GM06990 (cell line): ENCODE results near the gene HDAC4.

Source experiments
- DNase-seq: peaks from one replicate; pipeline ENCODE4 v3.0.0-alpha.2; 2011; ENCODE audit not compliant: insufficient read length; ENCODE audit errors: extremely low read depth
- H3K27me3 ChIP-seq: replicated peaks from 2 replicates; pipeline ENCODE4 v1.6.0; 2011; ENCODE audit warnings: low read length; ENCODE audit not compliant: control insufficient read depth, insufficient read depth
- H3K36me3 ChIP-seq: 2 replicates; pipeline ENCODE4 v1.5.1; 2011; ENCODE audit warnings: low read length; ENCODE audit not compliant: control insufficient read depth, insufficient read depth
- H3K4me3 ChIP-seq: replicated peaks from 2 replicates; pipeline ENCODE4 v1.5.1; 2011; ENCODE audit warnings: low read depth, mild to moderate bottlenecking, control low read depth, low read length
- CTCF ChIP-seq: IDR thresholded peaks from 2 replicates; pipeline ENCODE4 v1.5.1; 2011; ENCODE audit warnings: low read length, control low read depth, mild to moderate bottlenecking, inconsistent platforms; ENCODE audit not compliant: insufficient read depth, poor library complexity, severe bottlenecking

The HDAC4 gene

GRCh38 chr2:239096676-239097427, 304.0 kb downstream of the HDAC4 start:
- Histone ChIP-seq H3K36me3 (no peaks in the 10 kb centered on the region), H3K4me3 (no peak overlapping the region), H3K27me3 (no peaks in the 10 kb centered on the region)
- no peak for TF ChIP-seq CTCF
- no peak for DNase-seq

GRCh38 chr2:239095460-239096081, 305.2 kb downstream of the HDAC4 start:
- TF ChIP-seq CTCF: no peak
- no peak for DNase-seq
- Histone ChIP-seq H3K4me3 (no peak overlapping the region), H3K36me3 (no peaks in the 10 kb centered on the region), H3K27me3 (no peaks in the 10 kb centered on the region)

GRCh38 chr2:239094867-239095266, 306.0 kb downstream of the HDAC4 start:
- Histone ChIP-seq H3K27me3 (no peaks in the 10 kb centered on the region), H3K4me3 (no peak overlapping the region), H3K36me3 (no peaks in the 10 kb centered on the region)
- no peak for TF ChIP-seq CTCF
- DNase-seq: no peak

DNA sequence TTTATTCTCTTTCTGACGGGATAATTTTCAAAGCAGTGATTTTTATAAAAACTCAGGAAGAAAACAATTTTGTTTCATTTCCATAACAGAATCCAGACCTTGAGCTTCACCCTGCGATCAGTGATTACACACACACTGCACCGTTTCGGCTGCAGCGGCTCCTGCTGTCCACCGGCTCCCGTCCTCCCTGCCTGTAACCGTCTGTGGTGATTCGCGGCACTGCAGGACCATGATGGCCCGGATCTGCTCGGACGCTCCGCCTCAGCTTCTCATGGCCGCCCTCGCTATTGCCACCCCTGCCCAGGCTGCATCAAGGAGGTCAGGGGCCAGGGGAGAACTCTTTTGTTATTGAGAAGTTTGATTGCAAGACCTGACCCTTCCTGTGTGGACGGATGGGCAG, 306.9 kb downstream of the HDAC4 start:
- DNase-seq: no peak
- no peak for TF ChIP-seq CTCF
- no peak overlapping the region for H3K4me3 ChIP-seq
- no peaks in the 10 kb centered on the region for H3K36me3 ChIP-seq
- H3K27me3 ChIP-seq: no peaks in the 10 kb centered on the region

DNA sequence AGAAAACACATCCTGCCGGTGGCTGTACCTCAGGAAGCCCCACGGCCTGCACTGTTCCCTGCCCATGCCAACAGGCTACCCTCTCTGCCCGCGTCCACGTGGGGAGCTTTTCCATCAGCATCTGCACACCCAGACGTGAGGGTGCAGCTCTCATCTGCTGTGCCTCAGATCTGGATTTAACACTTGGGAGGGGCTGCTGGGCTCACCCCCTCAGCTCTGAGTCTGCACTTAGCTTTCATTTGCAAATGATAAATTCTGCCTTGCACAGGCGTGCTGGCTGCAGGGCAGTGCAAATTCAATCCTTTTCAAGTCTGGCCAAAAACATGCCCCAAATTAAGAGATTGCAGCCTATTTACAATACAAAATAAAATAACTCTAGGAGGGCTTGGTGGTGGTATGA, 307.3 kb downstream of the HDAC4 start:
- TF ChIP-seq CTCF: no peak
- Histone ChIP-seq H3K4me3 (no peak overlapping the region), H3K27me3 (no peaks in the 10 kb centered on the region), H3K36me3 (no peaks in the 10 kb centered on the region)
- DNase-seq: no peak
